ENCODE data around the gene DCUN1D3.

The DCUN1D3 gene

GRCh38 chr16:20918486-20919239 is 18.5 kb upstream of the DCUN1D3 start:
- no peak for DNase-seq (ENCODE audit: low read depth)

- no peak for DNase-seq (ENCODE audit: low read depth)
Observed at GRCh38 chr16:20916942-20917341, 16.8 kb upstream of the DCUN1D3 start.

GRCh38 chr16:20916289-20916688 is 16.1 kb upstream of the DCUN1D3 start:
- DNase-seq (ENCODE audit: low read depth) = no peak

- no peak for DNase-seq (ENCODE audit: low read depth)
Observed at GRCh38 chr16:20911361-20911760, 11.2 kb upstream of the DCUN1D3 start.

- DNase-seq (ENCODE audit: low read depth) = peak; percentile 90
Observed at GRCh38 chr16:20910781-20911321, 10.7 kb upstream of the DCUN1D3 start.

GRCh38 chr16:20906341-20907255 is 6.4 kb upstream of the DCUN1D3 start:
- peak; percentile 93 for DNase-seq (ENCODE audit: low read depth)

- DNase-seq (ENCODE audit: low read depth) = no peak
Observed at GRCh38 chr16:20905576-20905975, 5.4 kb upstream of the DCUN1D3 start.

GRCh38 chr16:20904507-20905081 is 4.4 kb upstream of the DCUN1D3 start:
- no peak for DNase-seq (ENCODE audit: low read depth)

- DNase-seq (ENCODE audit: low read depth) = no peak
Observed at GRCh38 chr16:20903899-20904506, 3.8 kb upstream of the DCUN1D3 start.

- DNase-seq (ENCODE audit: low read depth) = no peak
Observed at GRCh38 chr16:20903116-20903898, 3.1 kb upstream of the DCUN1D3 start.

GRCh38 chr16:20902426-20902825 is 2.3 kb upstream of the DCUN1D3 start:
- no peak for DNase-seq (ENCODE audit: low read depth)

GRCh38 chr16:20901436-20902112 is 1.4 kb upstream of the DCUN1D3 start:
- DNase-seq (ENCODE audit: low read depth) = no peak

- DNase-seq (ENCODE audit: low read depth) = no peak
Observed at GRCh38 chr16:20901068-20901435, 894 bp upstream of the DCUN1D3 start.

GRCh38 chr16:20899477-20900298 is 470 bp downstream of the DCUN1D3 start:
- no peak for DNase-seq (ENCODE audit: low read depth)

- DNase-seq (ENCODE audit: low read depth) = no peak
Observed at GRCh38 chr16:20899071-20899470, 1.1 kb downstream of the DCUN1D3 start.

GRCh38 chr16:20897922-20898321 is 2.2 kb downstream of the DCUN1D3 start:
- no peak for DNase-seq (ENCODE audit: low read depth)

- no peak for DNase-seq (ENCODE audit: low read depth)
Observed at GRCh38 chr16:20897253-20897897, 2.8 kb downstream of the DCUN1D3 start.

- DNase-seq (ENCODE audit: low read depth) = no peak
Observed at GRCh38 chr16:20894388-20894787, 5.8 kb downstream of the DCUN1D3 start.

GRCh38 chr16:20889625-20890275 is 10.4 kb downstream of the DCUN1D3 start:
- DNase-seq (ENCODE audit: low read depth) = no peak

All from HS-5 (cell line).